GM13977 (cell line): ENCODE data around the gene PDPK1.
"Not testable (repeated sequence)": the region's sequence is repeated elsewhere in the genome, so short reads cannot be mapped to it uniquely, and the experiment has no call there.

Source experiments
- DNase-seq: peaks from one replicate; pipeline ENCODE4 v3.0.0; 2012; ENCODE audit warnings: low spot score
- in situ Hi-C: fragments of 300-500 bp; cut with MboI; formaldehyde crosslinking; loops from one replicate; pipeline ENCODE4 v1.12.0; 2022; ENCODE audit warnings: low sequenced_read_pairs, low pct_unique_long_range_greater_than_20kb, mixed read lengths, inconsistent platforms; ENCODE audit not compliant: unreplicated experiment
- TF ChIP-seq, protein P1 (sequence below): IDR thresholded peaks from 2 replicates; pipeline ENCODE4 v1.5.1; 2012; ENCODE audit warnings: mild to moderate bottlenecking, control low read depth; ENCODE audit not compliant: insufficient read depth; ENCODE audit errors: extremely low read depth, missing control alignments

PDPK1 gene

DNA sequence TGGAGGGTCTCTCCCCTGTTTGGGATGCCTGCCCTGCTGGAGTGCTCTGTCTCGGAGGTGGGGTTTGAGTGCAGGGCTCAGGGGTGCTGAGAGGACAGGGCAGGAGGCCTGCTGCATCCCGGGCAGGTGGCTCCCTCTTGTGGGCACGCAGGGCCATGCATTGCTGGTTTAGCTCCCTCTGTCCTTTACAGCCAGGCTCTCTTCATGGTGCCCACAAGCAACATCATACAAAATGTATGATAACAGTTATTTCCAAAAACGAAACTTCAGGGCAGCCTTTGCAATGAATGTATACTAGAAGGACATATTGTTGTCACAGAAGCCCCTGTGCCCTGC, 22.9 kb downstream of the PDPK1 start:
- TF ChIP-seq, protein P1, sequence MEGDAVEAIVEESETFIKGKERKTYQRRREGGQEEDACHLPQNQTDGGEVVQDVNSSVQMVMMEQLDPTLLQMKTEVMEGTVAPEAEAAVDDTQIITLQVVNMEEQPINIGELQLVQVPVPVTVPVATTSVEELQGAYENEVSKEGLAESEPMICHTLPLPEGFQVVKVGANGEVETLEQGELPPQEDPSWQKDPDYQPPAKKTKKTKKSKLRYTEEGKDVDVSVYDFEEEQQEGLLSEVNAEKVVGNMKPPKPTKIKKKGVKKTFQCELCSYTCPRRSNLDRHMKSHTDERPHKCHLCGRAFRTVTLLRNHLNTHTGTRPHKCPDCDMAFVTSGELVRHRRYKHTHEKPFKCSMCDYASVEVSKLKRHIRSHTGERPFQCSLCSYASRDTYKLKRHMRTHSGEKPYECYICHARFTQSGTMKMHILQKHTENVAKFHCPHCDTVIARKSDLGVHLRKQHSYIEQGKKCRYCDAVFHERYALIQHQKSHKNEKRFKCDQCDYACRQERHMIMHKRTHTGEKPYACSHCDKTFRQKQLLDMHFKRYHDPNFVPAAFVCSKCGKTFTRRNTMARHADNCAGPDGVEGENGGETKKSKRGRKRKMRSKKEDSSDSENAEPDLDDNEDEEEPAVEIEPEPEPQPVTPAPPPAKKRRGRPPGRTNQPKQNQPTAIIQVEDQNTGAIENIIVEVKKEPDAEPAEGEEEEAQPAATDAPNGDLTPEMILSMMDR, result peak; percentile 54
- in situ Hi-C loops, DNase-seq: not testable (repeated sequence)

DNA sequence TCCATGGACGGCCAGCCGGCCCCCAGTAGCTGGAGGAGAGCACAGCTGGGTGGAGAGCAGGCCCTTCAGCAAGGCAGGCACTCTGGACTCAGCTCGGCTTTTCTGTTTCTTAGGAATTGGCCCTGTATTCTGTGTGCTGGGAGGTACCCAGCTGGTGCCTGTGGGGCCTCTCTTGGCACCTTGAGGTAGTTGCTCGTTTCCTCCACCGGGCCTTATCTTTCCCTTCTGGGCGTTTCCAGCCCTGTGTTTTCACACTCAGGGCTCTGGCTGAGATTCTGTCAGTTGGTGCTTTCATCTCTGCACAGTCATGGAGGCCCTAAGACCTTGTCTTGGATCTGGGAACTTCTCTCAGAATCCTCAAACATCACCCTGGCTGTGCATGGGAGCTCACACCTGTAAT, 29.7 kb downstream of the PDPK1 start:
- DNase-seq, in situ Hi-C loops: not testable (repeated sequence)

DNA sequence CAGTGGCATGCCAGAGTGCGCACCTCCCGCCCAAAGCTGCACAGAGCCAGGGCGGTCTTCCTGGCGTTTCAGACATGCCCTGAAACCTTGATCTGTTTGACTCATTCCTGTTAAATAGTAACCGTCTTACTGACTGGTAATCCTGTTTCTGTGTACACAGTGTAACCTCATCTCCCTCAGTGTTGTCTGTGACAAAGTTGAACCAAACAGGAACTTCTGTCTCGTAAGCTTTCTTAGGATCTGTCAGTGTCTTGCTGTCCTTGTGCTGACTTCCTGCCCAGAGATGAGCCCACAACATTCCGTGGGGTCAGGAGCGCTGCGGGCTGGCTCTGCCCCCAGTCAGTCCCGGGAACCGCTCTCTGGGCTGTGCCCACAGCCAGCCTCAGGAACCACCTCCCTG, 30.8 kb downstream of the PDPK1 start:
- in situ Hi-C loops, DNase-seq: not testable (repeated sequence)

DNA sequence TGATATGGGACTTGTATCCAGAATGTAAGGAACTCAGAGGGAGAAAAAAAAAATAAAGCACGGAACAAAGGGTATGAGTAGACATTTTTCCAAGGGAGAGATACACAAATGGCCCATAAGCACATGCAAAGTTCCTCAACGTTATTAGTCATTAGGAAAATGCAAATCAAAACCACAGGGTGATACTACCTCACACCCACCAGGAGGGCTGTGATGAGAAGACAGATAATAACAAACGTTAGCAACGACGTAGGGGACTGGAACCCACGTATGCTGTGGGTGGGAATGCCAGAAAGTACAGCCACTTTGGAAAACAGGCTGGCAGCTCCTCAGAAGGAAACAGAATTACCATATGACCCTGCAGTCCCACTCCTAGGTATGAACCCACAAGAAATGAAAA, 34.9 kb downstream of the PDPK1 start:
- in situ Hi-C loops, DNase-seq: not testable (repeated sequence)

DNA sequence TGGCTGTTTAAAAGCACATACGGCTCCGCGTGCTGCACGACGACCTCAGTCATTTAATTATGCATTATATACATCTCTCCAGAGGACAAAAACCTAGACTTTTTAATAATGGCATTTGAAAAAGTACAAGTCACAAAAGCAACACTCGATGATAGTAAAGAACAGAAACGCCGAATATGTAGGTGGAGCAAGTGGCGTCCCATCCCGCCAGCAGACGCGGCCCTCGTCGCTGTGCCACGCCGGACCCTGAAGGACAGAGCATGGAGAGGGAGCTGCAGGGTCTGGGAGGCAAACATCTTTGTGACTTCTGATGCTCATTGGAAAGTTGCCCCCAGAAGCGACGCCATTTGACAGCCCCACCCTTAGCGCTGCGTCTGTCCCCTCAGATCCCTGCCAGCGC, 38.0 kb downstream of the PDPK1 start:
- in situ Hi-C loops, DNase-seq: not testable (repeated sequence)

DNA sequence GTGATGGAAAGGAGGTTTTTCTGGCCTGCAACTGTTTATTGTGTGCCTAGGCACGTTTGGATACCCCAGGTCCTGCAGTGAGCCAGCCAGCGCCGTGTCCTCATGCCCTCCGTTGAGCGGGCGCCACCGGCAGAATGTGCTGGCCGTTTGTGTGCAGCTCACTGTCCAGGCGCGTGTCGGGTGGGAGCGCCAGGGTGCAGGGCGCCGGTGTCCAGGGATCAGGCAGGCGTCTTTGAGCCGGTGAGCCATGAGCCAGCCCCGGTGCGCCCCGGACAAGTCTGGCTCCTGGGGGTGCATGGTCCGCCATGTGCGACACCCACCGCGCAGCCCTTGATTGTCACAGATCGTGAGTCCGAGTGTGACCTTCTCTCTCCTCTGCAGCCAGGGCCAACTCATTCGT, 39.2 kb downstream of the PDPK1 start:
- DNase-seq, in situ Hi-C loops: not testable (repeated sequence)

DNA sequence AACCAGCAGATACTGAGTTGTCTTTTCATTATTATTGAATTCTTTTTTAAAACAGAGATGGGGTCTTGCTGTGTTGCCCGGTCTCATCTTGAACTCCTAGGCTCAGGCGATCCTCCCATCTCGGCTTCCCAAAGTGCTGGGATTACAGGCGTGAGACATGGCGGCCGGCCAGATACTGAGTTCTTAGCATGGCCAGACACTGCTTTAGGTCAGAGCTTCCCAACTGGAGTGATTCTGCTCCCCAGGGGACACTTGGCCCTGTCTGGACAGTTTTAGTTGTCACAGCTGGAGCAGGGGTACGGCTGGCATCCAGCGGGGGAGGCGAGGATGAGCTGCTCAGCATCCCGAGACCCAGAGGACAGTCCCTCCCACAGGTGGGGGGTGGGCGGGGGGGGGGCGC, 41.1 kb downstream of the PDPK1 start:
- in situ Hi-C loops, DNase-seq: not testable (repeated sequence)

DNA sequence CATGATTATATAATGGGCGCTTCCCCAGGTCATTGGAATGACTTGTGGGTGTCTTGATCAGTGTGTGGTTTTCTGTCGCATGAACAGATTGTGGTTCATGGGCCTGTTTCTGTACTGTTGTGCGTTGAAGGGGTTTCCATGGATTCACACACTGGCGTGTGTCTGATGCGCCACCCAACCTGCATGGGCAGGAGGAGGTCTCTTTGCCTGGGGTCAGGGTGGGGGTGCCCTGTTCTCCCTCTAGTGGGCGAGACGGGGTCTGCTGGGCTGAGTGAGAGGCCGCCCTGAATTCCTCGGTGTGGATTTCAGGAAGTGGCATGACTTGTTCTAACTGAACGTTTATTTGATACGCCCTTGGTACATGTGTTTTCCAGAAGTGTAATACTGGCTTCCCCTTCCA, 42.3 kb downstream of the PDPK1 start:
- DNase-seq, in situ Hi-C loops: not testable (repeated sequence)

DNA sequence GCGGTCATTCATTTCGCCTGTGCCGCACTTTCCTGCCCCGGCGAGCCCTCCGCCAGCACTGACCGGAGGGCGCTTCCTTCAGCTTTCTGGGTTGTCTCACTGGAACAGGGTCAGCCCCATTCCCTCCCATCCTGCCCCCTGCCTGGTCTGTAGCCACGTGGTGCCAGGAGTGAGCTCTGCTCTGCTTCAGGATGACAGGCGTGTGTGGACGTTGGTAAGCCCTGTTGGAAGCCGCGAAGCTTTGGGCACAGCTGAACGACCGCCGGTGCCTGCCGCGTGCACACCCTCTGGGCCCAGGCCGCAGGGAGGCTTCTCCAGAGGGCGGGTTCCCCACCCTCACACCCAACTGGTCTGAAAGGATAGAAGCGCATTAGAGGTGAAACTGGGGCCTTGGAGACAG, 43.0 kb downstream of the PDPK1 start:
- DNase-seq, in situ Hi-C loops: not testable (repeated sequence)

DNA sequence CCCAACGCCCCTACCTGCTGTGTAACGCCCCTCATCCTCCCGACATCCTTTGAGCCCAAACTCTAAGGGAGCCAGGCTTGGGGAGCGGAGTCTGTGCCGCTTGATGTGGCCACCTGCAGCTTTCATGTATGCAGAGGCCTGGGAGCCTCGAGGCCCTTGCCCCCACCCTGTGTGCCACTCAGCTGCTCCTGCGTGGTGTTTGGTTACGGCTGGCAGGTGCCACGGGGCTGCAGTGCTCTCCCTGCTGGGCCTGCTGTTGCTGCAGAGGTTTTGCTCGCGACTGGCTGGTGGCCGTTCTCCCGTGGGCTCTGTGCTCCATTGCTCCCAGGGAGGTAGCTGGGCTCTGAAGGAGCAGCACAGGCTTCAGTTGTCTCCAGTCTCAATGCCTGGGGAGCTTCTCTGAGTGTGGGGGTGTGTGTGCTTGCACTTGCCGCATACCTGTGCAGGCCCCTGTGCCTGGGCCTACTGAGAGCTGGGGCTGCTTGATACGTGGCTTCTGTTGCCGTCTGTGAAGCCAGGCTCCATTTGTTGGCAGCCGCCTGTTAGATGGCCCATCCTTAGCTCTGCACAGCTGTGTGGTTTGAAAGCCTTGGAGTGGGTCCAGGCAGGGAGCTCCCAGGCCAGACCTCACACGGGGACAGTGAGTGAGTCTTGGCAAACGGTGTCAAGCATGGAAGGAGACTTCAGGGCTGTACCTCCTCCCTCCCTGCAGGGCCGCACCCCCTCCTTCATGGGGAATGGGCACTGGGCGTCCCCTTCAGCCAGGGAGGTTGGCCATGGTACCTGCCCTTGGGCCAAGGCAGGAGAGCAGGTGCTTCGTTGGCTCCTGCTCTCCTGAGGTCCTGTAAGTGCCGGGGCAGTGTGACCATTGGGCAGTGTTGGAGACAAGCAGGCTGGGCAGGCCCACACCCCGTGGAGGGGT, 47.2 kb downstream of the PDPK1 start:
- in situ Hi-C loops, result no loop called here
- DNase-seq, result no peak
- TF ChIP-seq, protein P1, result no peak

DNA sequence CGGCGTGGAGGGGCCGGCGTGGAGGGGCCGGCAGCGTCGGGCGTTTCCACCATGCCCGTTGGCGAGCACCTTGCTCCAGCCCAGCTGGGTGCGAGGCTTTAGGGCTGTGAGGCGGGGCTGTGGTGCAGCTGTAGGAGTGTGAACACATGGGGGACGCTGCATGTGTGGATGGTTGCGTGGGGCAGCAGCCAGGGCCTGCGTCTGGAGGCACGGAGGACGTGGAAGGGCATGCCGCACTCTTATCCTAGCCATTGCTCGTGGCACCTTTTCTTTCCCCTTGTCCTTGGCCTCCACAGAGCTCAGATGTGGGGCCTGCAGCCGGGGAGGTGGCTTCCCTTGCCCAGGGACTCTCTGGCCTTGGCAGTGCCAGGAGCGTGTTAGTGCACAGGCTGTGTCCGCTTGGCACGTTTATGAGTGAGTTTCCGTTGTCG, 47.8 kb downstream of the PDPK1 start:
- DNase-seq, result no peak
- TF ChIP-seq, protein P1, result no peak
- in situ Hi-C loops, result no loop called here
